B cell (primary cell): ENCODE measurements around the gene UCN2. TPM values are rescaled to one million over a fixed set of nuclear protein-coding genes. Genes with fewer than 3 reads are reported as not detected.

Source experiments
- ATAC-seq: fragments of 200-7000 bp; cut with Tn5 transposase; one replicate; pipeline ENCODE4 v1.10.0; 2021; ENCODE audit warnings: low read depth, mild to moderate bottlenecking, moderate number of reproducible peaks, moderate library complexity
- CTCF ChIA-PET: fragments of 350-600 bp; sonication (Branson Sonifier 250); formaldehyde crosslinking; loops from one replicate; lab custom pipeline; 2021; ENCODE audit warnings: antibody characterized with exemption, inconsistent platforms; lab: Charles Lee
- POLR2A ChIA-PET: fragments of 350-600 bp; sonication (Branson Sonifier 250); formaldehyde crosslinking; loops from one replicate; lab custom pipeline; 2021; ENCODE audit warnings: antibody characterized with exemption; lab: Charles Lee
- DNase-seq: peaks from one replicate; pipeline ENCODE4 v3.0.0; 2013
- H2AFZ ChIP-seq: 2 replicates; pipeline ENCODE4 v1.6.1; 2012; ENCODE audit warnings: mild to moderate bottlenecking, low read depth, low read length; ENCODE audit not compliant: insufficient read depth, poor library complexity, severe bottlenecking
- H3K27ac ChIP-seq, 2 donors: 1 replicate in 1 of 2; 2 replicates in 1 of 2; pipeline ENCODE4 v1.5.1; 2012 to 2013; ENCODE audit warnings: low read length in 2 of 2, mild to moderate bottlenecking in 2 of 2, moderate library complexity in 1 of 2
- H3K27me3 ChIP-seq, 4 experiments: fragments of 200-600 bp in 1 of 4; sonication (generic) in 1 of 4; replicated peaks in 1 of 4; 1 replicate in 2 of 4; 2 replicates in 2 of 4; pipeline versions ENCODE4 v1.6.1 to v1.7.0; 2013 to 2016; ENCODE audit warnings: low read length in 3 of 4, mild to moderate bottlenecking in 2 of 4, mixed read lengths in 1 of 4, moderate library complexity in 1 of 4; ENCODE audit not compliant: insufficient read depth in 4 of 4, control insufficient read depth in 3 of 4; ENCODE audit errors: control extremely low read depth in 1 of 4
- H3K36me3 ChIP-seq, 2 experiments: replicated peaks in 1 of 2; 1 replicate in 1 of 2; 2 replicates in 1 of 2; pipeline versions ENCODE4 v1.6.1 to v1.7.1; 2013; ENCODE audit warnings: low read length in 1 of 2; ENCODE audit not compliant: insufficient read depth in 2 of 2, control insufficient read depth in 1 of 2; ENCODE audit errors: control extremely low read depth in 1 of 2, extremely low read depth in 1 of 2
- H3K4me1 ChIP-seq, 2 donors: fragments of 200-600 bp in 1 of 2; sonication (generic) in 1 of 2; 1 replicate in 1 of 2; 2 replicates in 1 of 2; pipeline versions ENCODE4 v1.5.1 to v1.6.1; 2013 to 2017; ENCODE audit warnings: low read length in 2 of 2; ENCODE audit not compliant: control insufficient read depth in 2 of 2, insufficient read depth in 2 of 2
- H3K4me2 ChIP-seq: replicated peaks from 2 replicates; pipeline ENCODE3; 2012; ENCODE audit warnings: mild to moderate bottlenecking, low read depth, low read length; ENCODE audit not compliant: poor library complexity, severe bottlenecking
- H3K4me3 ChIP-seq, 5 experiments: fragments of 200-600 bp in 1 of 5; sonication (generic) in 1 of 5; 1 replicate in 3 of 5; 2 replicates in 2 of 5; pipeline versions ENCODE4 v1.5.1 to v1.7.0; 2011 to 2016; ENCODE audit warnings: low read length in 4 of 5, mild to moderate bottlenecking in 4 of 5, low read depth in 2 of 5, control low read depth in 1 of 5, moderate library complexity in 1 of 5; ENCODE audit not compliant: insufficient read depth in 1 of 5; ENCODE audit errors: control extremely low read depth in 1 of 5, extremely low read depth in 1 of 5
- H3K79me2 ChIP-seq: fragments of 200-600 bp; sonication (generic); one replicate; pipeline ENCODE4 v1.6.0; 2016; ENCODE audit warnings: low read length; ENCODE audit not compliant: control insufficient read depth, insufficient read depth
- H3K9ac ChIP-seq: fragments of 200-600 bp; sonication (generic); 2 replicates; pipeline ENCODE4 v1.6.1; 2017; ENCODE audit warnings: mild to moderate bottlenecking, low read length, moderate library complexity
- H3K9me3 ChIP-seq, 3 donors: one replicate each; pipeline versions ENCODE4 v1.6.1 to v1.7.1; 2013; ENCODE audit warnings: low read length in 2 of 3; ENCODE audit not compliant: control insufficient read depth in 2 of 3, insufficient read depth in 1 of 3; ENCODE audit errors: control extremely low read depth in 1 of 3
- H4K20me1 ChIP-seq: 2 replicates; pipeline ENCODE4 v1.6.0; 2012; ENCODE audit warnings: mild to moderate bottlenecking, low read length; ENCODE audit not compliant: insufficient read depth, control insufficient read depth, poor library complexity, severe bottlenecking
- H3K27ac Mint-ChIP-seq: one replicate; pipeline ENCODE4 v1.8.0; 2021; ENCODE audit warnings: mixed read lengths
- H3K27me3 Mint-ChIP-seq: one replicate; pipeline ENCODE4 v1.8.0; 2021; ENCODE audit warnings: mixed read lengths
- H3K4me1 Mint-ChIP-seq: one replicate; pipeline ENCODE4 v1.8.0; 2021; ENCODE audit warnings: mixed read lengths
- H3K4me3 Mint-ChIP-seq: one replicate; pipeline ENCODE4 v1.8.0; 2021; ENCODE audit warnings: mixed read lengths
- H3K9me3 Mint-ChIP-seq: one replicate; pipeline ENCODE4 v1.8.0; 2022; ENCODE audit warnings: mixed read lengths; ENCODE audit not compliant: insufficient read depth
- CTCF ChIP-seq: fragments of 200-600 bp; IDR thresholded peaks from one replicate; pipeline ENCODE4 v1.8.0; 2022; ENCODE audit warnings: antibody characterized with exemption, mild to moderate bottlenecking
- EZH2 ChIP-seq: IDR thresholded peaks from 2 replicates; pipeline ENCODE4 v1.6.1; 2012; ENCODE audit warnings: borderline replicate concordance, low read depth, mild to moderate bottlenecking, moderate library complexity, low read length; ENCODE audit not compliant: insufficient read depth, poor library complexity, severe bottlenecking
- WGBS: methylation state at CpG from one replicate; pipeline ENCODE4 v1.1.5; 2013; ENCODE audit warnings: missing lambda C conversion rate; ENCODE audit not compliant: insufficient coverage; 5-methylcytosine and 5-hydroxymethylcytosine counted together
- intact Hi-C: fragments of 100-400 bp; cut with micrococcal nuclease; formaldehyde crosslinking; loops from one replicate; pipeline ENCODE4 v1.10.0; 2022
- polyA plus RNA-seq: library from polyadenylated mRNA; depleted of rRNA; stranded (reverse); fragments of >200 nt; gene quantifications from 2 replicates; pipeline ENCODE4 v1.2.3, GENCODE V29; 2012
- total RNA-seq, 2 donors: library from RNA; stranded (reverse); fragments of 120-200 nt in 1 of 2; gene quantifications; 1 replicate in 1 of 2; 2 replicates in 1 of 2; pipeline versions ENCODE4 v1.2.3 to v1.2.4, GENCODE V29; 2013 to 2022

Gene UCN2
- total and polyA plus RNA-seq, 2 donors (not counting 1 experiment from before 2014, with no cell fraction given), result not detected

GRCh38 chr3:48544141-48544540 is 19.4 kb downstream of the UCN2 start:
- Histone ChIP-seq H3K9me3 (no peaks in the 10 kb centered on the region), H3K4me1 (peaks cover 0 to 2% of the 10 kb centered on the region in 2 donors), H4K20me1 (no peaks in the 10 kb centered on the region), H3K36me3 (no peaks in the 10 kb centered on the region), H2AFZ (no peak overlapping the region), H3K27ac (no peak overlapping the region), H3K79me2 (no peaks in the 10 kb centered on the region), H3K4me3 (no peak overlapping the region), H3K27me3 (peaks cover 0 to 6% (median 0%) of the 10 kb centered on the region in 4 experiments), H3K4me2 (no peak overlapping the region), H3K9ac (no peak overlapping the region)
- Mint-ChIP-seq H3K27me3 (no peaks in the 10 kb centered on the region), H3K27ac (no peak overlapping the region), H3K4me1 (no peaks in the 10 kb centered on the region), H3K9me3 (no peaks in the 10 kb centered on the region), H3K4me3 (no peak overlapping the region)
- no peak for DNase-seq
- no CpG with 5 or more reads among the region's 5 CpGs for WGBS
- no peak for ATAC-seq
- no peak for TF ChIP-seq CTCF
- TF ChIP-seq EZH2, result no peak
- ChIA-PET CTCF (no interaction called here), POLR2A (no interaction called here)
- intact Hi-C loops, result no loop called here

- Histone ChIP-seq H3K9ac (no peak overlapping the region), H3K36me3 (no peaks in the 10 kb centered on the region), H2AFZ (no peak overlapping the region), H3K4me1 (no peaks in the 10 kb centered on the region), H3K27me3 (peaks cover 0 to 6% (median 0%) of the 10 kb centered on the region in 4 experiments), H3K79me2 (no peaks in the 10 kb centered on the region), H3K9me3 (no peaks in the 10 kb centered on the region), H4K20me1 (no peaks in the 10 kb centered on the region), H3K4me3 (no peak overlapping the region), H3K27ac (no peak overlapping the region), H3K4me2 (no peak overlapping the region)
- ChIA-PET POLR2A (no interaction called here), CTCF (interaction anchor here (2.1 kb wide), 1 partner anchor 108 kb away, joined by 6 read pairs; no protein-coding TSS in a partner anchor)
- DNase-seq, result no peak
- TF ChIP-seq EZH2 (no peak), CTCF (no peak)
- no peaks in the 10 kb centered on the region for H3K9me3 Mint-ChIP-seq
- H3K4me1 Mint-ChIP-seq, result no peaks in the 10 kb centered on the region
- 9% methylated on average over 9 of the region's 9 CpGs for WGBS
- no peak overlapping the region for H3K4me3 Mint-ChIP-seq
- no peaks in the 10 kb centered on the region for H3K27me3 Mint-ChIP-seq
- intact Hi-C loops, result no loop called here
- H3K27ac Mint-ChIP-seq, result no peak overlapping the region
- ATAC-seq, result no peak
These were observed 20.2 kb downstream of the UCN2 start for GRCh38 chr3:48543271-48543866.
